Fibroblast of skin of scalp (primary cell): ENCODE results near the gene CELSR1.

ENCODE experiments used
- DNase-seq: peaks from one replicate; pipeline ENCODE4 v3.0.0-alpha.2; 2013

The CELSR1 gene

DNA sequence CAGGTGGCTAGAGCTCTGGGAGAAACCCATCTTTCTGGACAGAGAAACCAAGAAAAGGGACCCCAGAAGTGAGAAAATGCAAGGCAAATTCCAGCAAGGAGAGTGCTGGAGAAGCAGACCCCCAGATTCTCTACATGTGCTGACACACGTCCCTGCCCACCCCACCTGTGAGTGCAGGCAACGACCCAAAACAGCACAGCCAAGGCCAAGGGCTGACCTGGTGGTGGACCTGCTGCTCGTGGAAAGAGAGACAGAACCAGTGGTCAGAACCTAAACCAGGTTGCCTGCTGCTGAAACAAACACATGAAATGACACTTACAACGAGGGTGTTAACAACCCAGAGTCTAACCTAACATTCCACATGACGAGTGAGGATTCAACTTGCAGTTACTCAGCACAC is 177.3 kb downstream of the CELSR1 start:
- no peak for DNase-seq

- DNase-seq = no peak
These were observed 178.1 kb downstream of the CELSR1 start for GRCh38 chr22:46359362-46359761.

DNA sequence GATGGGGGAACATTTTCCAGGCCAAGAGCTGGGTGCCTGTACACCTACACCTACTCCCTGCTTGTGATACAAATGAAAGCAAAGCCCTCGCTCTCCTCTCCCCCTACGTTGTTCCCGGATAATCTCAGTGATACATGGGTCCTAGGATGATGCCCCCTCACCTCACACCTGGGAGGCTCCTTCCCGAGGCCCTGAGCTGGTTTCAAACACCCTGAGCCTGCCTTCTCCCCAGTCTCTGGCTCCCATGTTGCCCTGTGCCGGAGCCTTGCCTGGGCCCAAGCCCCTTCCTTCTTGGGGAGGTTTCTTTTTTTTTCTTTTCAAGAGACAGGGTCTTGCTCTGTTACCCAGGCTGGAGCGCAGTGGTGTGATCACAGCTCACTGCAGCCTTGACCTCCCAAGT is 178.7 kb downstream of the CELSR1 start:
- no peak for DNase-seq

GRCh38 chr22:46357711-46358520 is 179.5 kb downstream of the CELSR1 start:
- DNase-seq = no peak

- DNase-seq = no peak
These were observed 180.6 kb downstream of the CELSR1 start for GRCh38 chr22:46356496-46357480.

DNA sequence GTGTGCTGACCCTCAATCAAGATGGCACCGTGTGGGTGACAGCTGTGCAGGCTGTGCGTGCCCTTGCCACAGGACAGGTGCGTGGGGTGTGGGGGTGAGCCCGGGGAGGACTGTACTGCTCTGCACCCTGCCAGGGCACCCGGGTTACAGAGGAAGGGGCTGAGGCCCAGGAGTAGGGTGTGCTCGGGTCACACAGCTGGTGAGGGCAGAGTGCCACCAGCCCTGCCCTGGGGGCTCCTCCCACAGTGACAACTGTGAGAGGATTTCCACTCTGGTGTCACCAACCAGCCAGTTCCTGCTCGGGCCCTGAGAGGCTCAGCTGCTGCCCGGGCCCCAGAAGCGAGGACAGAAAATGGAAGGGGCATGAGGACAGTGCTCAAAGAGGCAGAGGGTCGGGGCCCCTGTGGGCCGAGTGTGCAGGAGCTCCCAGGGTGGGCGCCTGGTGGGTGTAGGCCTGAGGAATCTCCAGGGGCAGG is 181.4 kb downstream of the CELSR1 start:
- DNase-seq = no peak

DNA sequence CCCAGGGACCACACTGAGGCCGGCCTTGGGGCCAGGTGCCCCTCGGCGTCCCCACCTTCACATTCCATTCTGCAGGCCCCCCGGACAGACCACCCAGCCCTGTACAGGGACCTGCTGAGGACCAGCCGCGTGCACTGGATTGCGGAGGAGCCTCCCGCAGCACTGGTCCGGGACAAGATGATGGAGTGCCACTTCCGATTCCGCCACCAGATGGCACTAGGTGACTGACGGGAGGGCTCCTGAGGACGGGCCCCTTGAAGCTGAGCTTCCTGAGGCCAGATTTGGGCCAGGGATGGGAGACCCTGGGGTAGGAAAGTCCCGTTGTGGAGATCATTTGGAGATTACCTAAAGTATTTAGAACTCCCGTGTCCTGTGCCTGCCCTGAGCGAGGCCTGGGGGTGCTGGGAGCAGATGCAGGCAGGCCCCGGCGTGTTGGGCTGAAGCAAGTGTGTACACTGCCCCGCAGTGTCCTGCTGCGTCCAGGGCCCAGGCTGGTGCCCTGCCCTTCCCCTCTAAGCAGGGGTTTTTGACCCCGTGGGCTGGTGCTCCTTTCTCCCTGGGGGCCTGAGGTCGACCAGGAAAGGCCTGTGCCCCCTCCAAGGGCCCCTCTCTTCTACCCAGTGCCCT is 181.9 kb downstream of the CELSR1 start:
- peak; percentile 57 for DNase-seq

GRCh38 chr22:46354993-46355305 is 182.5 kb downstream of the CELSR1 start:
- no peak for DNase-seq

DNA sequence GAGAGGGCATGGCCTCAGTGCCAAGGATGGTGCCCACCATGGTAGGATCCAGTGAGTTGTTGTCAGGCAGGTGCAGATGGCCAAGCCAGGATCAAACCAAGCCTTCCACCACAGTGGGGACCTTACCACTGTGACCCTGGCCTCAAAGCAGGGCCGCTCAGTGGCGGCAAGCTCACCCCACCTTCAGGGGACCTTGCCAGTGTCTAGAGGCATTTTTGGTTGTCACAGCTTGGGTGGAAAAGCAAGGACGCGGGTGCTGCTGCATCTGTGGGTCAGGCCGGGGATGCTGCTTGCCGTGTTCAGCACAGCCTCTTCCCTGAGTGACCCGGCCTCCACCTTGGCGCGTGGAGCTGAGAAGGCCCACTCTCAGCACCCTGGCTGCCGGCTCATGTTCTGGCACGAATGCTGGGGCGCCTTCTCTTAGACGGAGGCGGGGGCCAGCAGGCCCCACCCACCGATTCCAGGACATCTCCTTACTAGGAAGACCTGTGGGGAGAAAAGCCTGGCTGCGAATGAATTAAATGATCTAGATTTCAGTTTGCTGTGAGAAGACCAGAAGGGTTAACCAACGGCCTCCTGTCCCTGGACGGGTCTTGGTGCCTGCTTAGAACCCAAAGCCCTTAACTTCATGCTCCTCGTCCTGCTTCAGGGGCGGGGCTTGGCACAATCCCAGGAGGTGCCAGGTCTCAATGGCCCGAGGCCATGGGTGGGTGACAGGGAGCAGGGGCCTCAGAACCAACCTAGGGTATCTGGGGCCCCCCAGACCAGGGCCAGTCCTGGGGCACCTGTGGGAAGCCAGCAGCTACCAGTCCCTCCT is 183.0 kb downstream of the CELSR1 start:
- no peak for DNase-seq

DNA sequence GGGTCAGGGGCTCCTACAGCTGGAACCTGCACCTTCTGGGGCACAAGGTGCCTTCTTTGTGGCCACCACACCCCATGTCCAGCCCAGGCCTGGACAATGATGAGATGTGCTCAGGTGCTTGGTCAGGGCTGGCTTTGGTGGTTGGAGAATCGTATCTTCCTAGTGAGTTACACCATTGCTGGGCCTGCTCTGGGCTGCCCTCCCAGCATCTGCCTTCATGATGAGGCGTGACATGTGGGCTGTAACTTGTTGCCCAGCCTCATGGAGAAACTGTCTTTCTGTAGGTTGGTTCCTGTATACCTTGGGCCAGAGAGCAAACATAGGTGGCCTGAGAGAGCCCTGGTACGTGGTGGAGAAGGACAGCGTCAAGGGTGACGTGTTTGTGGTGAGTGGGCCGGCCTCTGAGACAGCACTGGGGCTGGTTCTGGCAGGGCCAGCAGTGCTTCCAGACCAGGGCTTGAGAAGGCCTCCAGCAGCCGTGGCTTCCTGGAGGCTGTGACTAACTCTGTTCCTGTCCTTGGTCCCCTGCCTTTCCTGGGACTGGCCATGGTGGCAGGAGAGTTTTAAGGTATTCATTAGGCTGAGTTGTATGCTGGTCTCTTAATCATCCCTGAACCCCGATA is 183.8 kb downstream of the CELSR1 start:
- no peak for DNase-seq

DNA sequence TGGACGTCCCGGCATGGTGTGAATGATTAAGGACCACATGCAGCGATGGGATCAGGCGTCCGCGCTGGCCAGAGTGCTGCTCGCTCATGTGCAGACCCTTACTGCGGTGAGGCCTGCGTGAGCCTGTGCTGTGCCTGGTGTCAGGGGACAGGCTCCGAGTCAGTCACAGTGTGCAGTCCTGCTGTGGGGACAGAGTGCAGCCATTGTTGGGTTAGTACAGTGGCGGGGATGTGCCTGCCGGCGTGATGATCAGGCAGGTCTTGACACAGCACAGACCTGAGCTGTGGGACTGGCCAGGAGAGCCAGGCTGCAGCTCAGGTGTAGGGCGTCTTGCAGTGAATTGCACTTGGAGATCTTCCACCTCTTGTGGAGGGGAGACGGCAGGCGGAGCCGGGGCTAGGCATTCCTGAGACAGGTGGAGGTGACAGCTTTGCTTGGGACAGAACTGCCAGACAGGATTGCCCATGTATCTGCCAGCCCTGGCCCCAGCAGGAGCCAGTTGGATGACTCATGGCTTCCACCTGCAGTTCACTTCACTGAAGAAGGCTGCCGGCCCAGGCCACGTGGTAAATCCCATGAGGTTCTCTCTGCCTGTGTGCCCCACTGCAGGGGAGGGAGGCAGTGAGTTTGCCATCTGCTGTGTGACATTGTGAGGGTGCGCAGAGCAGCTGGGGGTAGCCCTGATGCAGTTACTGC is 184.6 kb downstream of the CELSR1 start:
- no peak for DNase-seq

DNA sequence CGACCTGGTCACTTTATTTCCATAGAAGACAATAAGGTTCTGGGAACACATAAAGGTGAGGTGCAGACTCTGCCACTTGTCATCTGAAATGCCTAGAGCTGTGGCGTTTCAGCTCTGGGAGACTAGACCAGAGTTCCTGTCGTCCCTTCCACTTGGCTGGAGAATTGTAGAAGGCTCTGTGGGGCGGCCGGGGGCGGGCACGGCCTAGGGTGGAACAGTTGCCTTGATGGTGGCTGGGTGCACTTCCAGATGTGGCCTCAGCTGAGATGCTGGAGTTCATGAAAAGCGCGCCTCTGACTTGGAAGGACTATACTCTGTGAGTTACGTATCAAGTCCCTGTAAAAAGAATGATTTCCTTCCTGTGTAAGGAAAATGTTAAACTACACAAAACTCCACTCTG is 185.1 kb downstream of the CELSR1 start:
- no peak for DNase-seq

GRCh38 chr22:46351767-46352166 is 185.7 kb downstream of the CELSR1 start:
- DNase-seq = no peak

DNA sequence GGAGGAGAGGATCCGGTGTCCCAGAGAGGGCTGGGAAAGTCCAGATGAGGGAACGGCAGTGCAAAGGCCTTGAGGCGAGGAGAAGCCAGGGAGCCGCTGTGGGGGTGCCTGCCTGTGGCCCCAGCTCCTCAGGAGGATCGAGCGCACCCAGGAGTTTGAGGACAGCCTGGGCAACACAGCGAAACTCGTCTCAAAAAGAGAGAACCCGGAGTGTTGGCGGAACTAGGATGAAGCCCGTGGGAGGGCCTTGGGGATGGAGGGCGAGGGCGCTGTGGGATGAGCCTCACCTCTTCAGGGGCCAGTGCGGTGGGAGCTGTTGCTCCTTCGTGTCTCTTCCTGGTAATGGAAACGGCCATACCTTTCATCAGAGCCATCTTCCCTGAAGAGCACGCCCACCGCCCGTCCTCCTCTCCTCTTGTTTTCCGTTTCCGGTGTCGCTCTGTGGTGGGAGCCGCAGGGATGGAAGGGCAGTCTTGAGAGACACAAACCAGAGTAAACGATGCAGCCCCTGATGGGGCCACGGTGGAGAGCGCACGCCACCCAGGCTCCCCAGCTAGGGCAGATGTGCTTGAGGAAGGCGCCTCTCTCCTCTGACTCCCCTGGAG is 186.2 kb downstream of the CELSR1 start:
- no peak for DNase-seq

DNA sequence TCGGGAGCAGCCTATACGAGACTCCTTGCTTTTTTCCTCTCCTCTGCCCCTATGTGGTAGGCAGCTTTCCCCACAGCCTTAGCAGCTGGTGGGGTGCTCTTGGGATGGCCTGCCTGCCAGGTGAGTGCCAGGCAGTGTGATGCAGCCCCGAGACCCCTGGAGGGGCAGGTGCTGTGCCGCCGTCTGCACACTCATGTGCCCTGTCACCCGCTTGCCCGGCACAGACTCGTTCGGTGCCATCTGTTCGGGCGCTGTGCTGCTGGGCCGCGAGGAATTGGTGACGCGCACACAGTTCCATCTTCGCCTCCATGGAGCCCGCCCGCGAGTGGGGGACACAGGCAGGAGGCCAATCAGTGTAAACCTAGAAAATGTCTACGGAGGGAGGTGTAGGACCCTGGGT is 186.8 kb downstream of the CELSR1 start:
- DNase-seq = no peak

DNA sequence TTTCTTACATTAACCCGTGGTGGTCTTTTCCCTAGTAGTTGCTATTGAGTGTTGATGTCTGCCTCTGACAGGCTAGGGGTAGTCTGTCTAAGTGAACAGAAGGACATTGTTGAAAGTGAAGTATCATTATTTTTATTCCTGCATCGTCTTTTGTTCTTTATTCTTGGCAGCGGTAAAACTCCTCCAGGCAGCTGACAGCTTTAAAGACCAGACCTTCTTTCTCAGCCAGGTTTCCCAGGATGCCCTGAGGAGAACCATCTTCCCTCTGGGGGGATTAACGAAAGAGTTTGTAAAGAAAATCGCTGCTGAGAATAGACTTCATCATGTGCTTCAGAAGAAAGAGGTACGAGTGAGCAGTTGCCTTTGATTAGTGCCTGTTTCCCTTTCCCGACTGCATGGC is 187.3 kb downstream of the CELSR1 start:
- DNase-seq = no peak

DNA sequence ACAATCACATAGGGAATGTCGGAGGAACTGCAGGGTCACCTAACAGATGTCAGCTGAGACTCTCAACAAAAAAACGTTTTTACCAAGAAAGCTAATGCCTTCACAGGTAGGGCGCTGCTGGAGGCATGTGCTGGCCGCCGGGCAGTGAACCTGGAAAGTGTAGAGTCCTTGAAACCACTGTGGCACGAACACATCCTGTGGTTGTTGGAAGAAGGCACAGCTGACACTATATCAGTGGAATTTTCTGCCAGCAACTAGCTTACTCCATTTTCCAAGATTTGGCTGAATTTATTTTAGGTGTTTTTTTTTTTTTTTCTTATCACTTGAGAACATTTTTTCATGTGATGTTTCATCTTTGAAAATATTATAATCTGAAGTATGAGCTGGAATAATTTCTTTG is 187.7 kb downstream of the CELSR1 start:
- no peak for DNase-seq

DNA sequence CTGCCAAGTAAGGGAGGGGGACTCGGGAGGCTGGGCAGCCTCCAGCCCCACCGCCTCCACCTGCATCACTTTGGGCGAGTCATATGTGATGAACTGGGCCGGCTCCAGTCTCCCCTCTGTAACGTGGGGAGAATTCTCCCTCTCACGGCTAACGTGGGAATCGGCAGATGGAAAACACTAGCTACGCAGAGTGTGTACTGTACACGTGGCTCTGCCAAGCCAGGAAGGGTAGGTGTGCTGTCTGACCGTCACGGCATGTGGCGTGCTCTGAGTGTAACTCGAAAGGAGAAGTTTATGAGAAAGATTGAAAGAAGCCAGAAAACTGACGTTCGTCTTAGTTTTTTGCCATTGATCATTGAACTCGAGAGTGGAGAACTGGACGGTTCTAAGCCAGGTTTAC is 188.2 kb downstream of the CELSR1 start:
- no peak for DNase-seq

DNA sequence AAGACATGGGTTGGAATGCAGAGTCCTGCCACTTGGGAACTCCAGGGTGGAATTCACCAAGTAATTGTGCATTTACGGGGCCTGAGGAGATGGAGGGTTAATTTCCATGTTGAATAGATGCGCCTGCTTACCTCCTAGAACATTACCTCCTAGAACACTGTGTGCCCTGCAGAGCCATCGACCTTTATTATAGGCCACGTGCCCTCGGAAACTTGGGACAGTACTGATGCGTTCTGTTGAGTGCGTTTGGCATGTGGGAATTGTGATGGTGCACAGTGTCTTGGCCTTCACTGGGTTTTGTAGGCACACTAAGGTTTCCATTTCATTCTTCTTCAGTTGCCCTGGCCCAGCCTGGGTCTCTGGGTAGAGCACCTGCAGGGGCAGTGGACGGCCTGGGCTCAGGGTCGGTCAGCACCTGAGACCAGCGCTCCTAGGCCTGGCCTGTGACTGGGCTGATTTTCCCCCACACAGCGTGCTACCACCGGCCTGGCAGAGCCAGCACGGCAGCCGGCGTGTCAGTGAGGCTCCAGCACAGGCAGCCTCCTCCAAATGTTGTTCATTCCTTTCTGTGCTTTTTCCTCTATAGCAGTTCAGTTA is 189.2 kb downstream of the CELSR1 start:
- no peak for DNase-seq

DNA sequence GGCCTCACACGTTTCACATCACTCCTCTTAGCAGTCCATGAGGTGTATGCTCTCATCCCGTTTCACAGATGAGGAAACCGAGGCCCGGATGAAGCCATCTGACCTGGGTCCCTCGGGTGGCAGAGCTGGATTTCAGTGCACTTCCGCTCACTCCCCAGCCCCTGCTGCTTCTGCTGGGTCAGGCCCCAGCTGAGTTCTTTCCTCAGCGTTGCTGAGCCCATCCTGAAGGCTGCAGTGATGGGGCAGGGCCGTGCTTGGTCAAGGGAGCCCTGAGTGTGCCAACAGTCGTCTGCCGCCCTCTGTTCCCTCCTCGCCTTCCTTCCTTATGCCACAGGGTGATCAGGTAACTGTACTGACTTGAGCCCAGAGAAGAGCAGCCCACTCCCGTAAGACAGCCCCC is 189.8 kb downstream of the CELSR1 start:
- DNase-seq = no peak
